GM18951 (cell line): ENCODE results near the gene ALDH9A1.
"Not testable (repeated sequence)": the region's sequence is repeated elsewhere in the genome, so short reads cannot be mapped to it uniquely, and the experiment has no call there.

Experiments used
- POLR2A ChIP-seq: IDR thresholded peaks from 4 replicates; pipeline ENCODE4 v1.6.1; 2011; ENCODE audit warnings: mild to moderate bottlenecking; ENCODE audit not compliant: insufficient read length, insufficient read depth; ENCODE audit errors: extremely low read depth
- in situ Hi-C: fragments of 300-500 bp; cut with MboI; formaldehyde crosslinking; loops from one replicate; pipeline ENCODE4 v1.12.0; 2022; ENCODE audit warnings: low sequenced_read_pairs, mixed read lengths, inconsistent platforms; ENCODE audit not compliant: unreplicated experiment

Gene ALDH9A1

DNA sequence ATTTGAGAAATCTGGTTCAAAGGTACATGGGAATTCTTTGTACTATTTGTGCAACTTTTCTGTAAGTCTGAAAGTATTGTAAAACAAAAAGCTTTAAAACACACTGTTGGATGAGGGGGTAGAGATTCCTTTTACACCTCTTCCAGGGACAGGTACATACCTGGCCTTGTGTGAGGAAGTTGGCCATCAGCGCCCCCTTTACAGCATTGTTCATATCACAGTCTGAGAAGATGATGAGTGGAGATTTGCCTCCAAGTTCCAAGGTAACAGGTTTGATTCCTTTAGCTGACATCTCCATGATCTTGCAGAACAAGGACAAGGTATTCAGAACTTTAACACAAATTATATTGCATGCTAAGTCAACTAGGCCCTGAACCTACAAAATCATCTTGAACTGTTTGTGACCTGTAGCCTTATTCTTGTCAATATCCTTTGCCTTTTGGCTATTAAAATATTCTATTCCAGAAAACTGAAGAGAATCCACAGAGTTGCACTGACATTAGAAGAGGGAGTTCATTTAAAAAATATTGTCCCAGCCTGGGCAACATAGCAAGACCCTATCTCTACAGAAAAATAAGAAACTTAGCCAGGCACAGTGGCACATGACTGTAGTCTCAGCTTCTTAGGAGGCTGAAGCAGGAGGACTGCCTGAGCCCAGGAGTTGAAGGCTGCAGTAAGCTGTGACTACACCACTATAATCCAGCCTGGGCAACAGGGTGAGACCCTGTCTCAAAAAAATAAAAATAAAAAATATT lies 18.9 kb downstream of the ALDH9A1 start:
- no peak for TF ChIP-seq POLR2A
- in situ Hi-C loops = no loop called here

DNA sequence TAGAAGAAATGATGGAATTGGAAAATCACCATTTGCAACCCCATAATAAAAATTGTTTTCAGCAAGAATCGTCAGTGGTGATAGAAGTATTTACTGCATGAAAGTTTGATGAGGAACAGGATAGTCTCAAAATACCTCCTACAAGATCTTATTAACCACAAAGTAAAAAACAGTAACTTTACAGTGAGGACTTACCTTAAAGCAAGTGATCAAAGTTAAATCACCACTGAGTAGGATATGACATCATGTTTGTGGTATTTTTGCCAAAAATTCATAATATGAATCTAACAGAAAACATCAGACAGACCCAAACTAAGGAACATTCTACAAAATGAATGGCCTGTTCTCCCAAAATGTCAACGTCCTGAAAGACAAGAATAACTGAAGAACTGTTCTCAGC lies 19.9 kb downstream of the ALDH9A1 start:
- TF ChIP-seq POLR2A = no peak
- in situ Hi-C loops = no loop called here

DNA sequence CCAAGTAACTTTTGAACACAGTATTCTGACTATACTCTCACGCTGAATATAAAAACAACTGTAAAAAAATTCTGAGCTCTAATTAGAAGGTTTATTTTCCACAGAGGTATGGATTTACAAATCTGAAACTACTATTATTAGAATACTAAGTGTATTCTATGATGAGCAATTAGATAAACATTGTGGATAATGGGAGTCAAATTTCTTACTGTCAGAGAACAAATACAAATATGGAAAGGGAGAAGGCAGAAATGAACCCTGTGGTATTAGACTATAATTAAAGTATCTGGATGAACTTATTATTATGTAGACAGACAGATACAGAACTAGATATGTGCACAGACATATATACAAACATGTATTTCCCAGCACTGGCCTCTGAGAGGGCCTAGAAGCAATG lies 22.6 kb downstream of the ALDH9A1 start:
- in situ Hi-C loops = no loop called here
- no peak for TF ChIP-seq POLR2A

DNA sequence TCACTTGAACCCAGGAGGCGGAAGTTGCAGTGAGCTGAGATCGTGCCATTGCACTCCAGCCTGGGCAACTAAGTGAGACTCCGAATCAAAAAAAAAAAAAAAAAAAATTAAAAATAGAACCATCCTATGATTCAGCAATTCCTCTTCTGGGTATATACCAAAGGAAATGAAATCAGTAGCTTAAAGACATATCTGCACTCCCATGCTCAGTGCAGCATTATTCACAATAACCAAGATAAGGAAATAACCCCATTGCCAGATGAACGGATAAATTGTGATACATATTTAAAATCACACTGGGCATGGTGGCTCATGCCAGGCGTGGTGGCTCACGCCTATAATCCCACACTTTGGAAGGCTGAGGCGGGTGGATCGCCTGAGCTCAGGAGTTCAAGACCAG lies 23.8 kb downstream of the ALDH9A1 start:
- in situ Hi-C loops = no loop called here
- TF ChIP-seq POLR2A = no peak

DNA sequence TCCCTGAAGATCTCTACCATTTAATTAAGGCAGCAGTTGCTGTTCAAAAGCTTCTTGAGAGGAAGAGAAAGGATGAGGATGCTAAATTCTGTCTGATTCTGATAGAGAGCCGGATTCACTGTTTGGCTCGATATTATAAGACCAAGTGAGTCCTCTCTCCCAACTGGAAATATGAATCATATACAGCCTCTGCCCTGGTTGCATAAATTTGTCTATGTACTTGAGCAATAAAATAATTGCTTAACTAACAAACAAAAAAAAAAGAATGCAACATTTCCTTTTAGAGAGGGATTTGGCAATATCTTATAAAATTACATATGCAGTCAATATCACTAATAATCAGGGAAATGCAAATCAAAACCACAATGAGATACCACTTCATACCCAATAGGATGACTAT lies 26.8 kb downstream of the ALDH9A1 start:
- TF ChIP-seq POLR2A = no peak
- in situ Hi-C loops = no loop called here

DNA sequence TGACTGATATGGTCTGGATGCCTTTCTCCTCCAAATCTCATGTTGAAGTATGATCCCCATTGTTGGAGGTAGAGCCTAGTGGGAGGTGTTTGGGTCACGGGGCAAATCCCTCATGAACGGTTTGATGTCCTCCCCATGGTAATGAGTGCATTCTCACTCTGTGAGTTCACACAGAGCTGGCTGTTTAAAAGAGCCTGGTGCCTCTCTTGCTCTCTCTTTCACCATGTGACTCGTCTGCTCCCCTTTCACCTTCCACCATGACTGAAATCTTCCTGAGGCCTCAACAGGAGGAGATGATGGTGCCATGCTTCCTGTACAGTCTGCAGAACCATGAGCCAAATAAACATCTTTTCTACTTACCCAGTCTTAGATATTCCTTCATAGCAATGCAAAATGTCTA lies 30.2 kb downstream of the ALDH9A1 start:
- in situ Hi-C loops = no loop called here
- TF ChIP-seq POLR2A = no peak

DNA sequence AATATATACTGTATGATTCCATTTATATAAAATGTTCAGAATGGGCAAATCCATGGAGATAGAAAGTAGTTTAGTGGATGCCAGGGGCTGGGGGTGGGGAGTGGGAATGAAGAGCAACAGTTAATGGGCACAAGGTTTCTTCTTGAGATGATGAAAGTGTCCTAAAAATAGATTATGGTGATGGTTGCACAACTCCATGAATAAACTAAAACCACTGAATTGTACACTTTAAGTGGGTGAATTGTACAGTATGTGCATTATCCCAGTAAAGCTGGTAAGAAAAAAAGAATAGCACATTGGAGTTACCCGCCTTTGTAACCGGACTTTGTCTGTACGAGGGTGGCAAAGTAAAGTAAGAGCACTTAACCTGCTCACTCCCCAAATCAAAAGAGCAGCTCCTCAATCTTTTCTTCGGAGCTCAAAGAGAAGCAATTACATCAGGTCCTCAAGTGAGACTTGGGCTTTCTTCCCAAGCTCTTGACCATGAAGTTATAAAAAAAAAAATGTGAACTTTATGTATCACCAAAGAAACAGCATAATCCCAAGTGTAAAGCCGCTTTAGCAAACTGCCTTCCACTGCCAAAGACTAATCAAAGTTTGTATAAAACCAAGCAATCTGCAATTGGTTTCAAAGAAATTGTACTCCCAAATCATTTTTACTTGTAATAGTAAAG lies 32.1 kb downstream of the ALDH9A1 start:
- TF ChIP-seq POLR2A = no peak
- in situ Hi-C loops = no loop called here

DNA sequence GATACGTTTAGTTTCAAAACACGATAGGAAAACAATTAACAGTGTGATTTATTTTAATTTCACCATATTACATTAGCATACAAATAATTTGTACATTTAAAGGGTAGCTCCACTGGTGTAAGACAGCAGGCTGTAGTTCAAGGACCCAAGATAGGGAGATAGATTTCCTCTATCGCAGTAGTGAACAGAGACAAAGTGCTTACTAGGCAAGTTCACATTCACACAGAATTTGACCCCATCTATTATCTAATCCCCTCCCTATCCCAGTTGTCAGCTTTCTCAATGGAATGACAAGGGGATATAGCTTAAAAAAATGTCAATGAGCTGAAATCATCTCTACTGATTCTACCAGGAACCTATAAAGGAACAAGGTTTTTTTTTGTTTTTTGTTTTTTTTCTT lies 36.2 kb downstream of the ALDH9A1 start:
- no peak for TF ChIP-seq POLR2A
- in situ Hi-C loops = no loop called here

DNA sequence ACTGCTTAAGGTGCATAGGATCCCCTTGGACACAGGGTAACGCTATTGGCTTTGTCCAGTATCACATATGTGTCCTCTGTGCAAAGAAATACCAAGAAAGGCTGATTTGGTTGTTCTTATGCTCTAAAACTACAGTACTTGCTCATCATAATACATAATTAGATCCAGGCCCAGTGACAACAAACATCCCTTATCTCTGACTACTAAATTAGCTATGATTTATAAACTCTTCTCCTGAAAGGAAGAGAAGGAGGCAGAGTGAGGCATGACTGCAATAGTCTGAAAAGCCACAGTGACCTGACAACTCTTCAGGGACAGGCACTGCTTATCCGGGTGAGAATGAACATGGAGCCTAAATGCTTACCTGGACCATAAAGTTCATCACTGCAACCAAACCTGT lies 36.7 kb downstream of the ALDH9A1 start:
- in situ Hi-C loops = no loop called here
- no peak for TF ChIP-seq POLR2A

DNA sequence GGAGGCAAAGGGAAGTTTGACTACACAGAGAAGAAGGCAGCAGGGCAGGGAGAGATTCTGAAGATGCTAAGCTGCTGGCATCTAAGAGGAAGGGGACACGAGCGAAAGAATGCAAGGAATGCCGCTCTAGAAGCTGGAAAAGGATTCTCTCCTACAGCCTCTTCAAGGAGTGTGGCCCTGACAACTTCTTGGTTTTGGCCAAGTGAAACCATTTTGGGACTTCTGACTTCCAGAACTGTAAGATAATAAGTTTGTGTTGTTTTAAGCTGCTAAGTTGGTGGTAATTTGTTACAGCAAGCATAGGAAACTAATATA lies 38.8 kb downstream of the ALDH9A1 start:
- TF ChIP-seq POLR2A = no peak

DNA sequence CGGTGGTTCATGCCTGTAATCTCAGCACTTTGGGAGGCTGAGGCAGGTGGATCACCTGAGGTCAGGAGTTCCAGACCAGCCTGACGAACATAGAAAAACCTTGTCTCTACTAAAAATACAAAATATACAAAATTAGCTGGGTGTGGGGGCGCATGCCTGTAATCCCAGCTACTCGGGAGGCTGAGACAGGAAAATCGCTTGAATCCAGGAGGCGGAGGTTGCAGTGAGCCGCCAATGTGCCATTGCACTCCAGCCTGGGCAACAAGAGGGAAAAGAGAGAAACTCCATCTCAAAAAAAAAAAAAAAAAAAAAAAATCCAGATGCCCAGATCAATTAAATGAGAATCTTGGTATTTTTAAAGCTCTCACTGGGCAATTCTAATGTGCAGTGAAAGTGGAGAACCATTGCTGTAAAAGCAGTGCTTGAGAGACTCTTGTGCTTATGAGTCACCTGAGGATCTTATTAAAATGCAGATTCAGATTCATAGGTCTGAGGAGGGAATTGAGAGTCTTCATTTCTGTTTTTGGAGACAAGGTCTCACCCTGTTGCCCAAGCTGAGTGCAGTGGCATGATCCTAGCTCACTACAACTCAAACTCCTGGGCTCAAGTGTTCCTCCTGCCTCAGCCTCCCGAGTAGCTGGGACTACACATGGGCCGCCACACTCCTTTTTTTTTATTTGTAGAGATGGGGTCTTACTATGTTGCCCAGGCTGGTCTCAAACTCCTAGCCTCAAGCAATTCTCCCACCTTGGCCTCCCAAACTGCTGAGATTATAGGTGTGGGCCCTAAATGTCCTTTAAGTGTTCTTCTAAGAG lies 39.4 kb downstream of the ALDH9A1 start:
- in situ Hi-C loops = not testable (repeated sequence)

More for the DNA sequence above, 38.8 kb downstream of the ALDH9A1 start:
- in situ Hi-C loops = no loop called here

DNA sequence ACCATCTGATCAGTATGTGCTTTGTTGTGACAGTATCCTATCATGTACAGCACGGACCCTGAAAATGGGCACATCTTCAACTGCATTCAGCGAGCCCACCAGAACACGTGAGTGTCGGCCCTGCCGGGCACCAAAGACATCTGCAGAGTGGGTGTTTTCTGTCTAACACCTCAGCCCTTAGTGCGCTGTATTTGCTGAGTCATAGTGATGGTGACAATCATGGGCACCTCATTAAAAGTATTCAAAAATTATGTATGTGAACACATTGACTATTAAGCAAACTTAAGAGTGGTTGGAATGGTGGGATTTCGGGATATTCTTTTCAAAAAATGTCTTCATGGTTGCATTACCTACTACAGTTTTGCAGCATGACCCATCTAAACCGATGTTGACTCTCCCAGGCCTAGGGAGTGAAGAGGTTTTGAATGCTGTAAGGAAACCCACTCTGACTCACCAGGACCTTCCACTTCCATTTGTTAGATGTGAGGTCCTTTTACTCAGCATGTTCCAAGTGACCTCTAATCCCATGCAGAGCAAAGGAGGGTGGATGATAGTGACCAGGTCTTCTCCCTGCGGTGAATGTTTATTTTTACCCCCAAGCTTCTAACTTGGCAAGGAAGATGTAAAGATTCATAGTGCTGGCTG lies 47.3 kb downstream of the ALDH9A1 start:
- in situ Hi-C loops = no loop called here
- TF ChIP-seq POLR2A = no peak

DNA sequence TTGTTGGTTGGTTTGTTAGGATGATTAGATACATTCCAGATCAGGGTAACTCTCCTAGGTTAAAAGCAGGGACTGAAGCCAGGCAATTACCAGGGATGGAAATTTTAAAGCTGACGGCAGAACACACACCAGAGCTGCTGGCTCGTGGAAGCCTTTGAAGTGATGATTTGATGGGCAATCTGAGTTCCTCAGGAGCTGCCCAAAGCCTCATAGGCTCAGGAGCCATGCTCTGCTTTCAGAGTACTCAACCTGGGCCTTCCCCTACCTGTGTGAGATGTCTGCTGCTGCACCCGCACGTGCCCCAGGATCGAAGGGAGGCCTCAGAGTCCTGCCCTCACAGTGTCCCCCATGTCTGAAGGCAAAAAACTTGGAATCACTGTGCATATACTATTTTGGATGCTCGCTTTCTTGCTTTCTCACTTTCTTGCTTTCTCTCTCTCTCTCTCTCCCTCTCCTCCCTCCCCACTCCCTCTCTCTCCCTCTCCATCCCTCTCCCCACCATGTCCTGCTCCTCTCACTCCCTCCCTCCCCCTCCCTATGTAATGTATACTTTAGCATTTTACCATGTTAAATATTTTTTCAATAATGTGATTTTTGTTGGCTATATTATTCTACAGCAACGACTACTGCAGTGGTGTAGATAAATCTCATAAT lies 49.3 kb downstream of the ALDH9A1 start:
- in situ Hi-C loops = no loop called here
- TF ChIP-seq POLR2A = no peak
